ENCODE measurements around the gene ZC3H6. TPM values are rescaled to one million over a fixed set of nuclear protein-coding genes. Genes with fewer than 3 reads are reported as not detected.

The ZC3H6 gene
- total and polyA plus RNA-seq, 11 donors = 1.5 to 30.1 (median 16.6) TPM

DNA sequence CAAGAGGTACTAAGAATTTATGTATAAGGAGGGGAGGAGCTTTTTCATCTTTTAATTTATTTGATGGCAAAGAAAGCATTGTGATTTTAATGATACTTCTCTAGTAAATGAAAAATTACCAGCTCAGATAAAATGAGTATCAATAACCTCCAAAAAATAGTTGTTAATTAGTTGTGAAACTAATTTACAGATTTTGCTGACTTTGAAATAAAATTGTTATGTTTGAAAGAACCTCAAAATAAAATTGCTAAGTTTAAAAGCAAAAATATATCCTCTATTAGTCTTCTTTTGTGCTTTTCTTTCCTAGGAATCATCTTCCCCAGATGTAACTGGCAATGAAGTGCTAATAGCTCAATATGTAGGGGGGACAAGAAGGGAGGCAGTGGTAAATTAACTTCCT is 36.5 kb downstream of the ZC3H6 start:
- no peaks in the 10 kb centered on the region for H3K9me3 ChIP-seq
- H3K4me1 ChIP-seq = no peaks in the 10 kb centered on the region
- no peak overlapping the region for H3K27ac ChIP-seq
- H3K4me3 ChIP-seq = no peak overlapping the region
- H3K27me3 ChIP-seq = no peaks in the 10 kb centered on the region
- TF ChIP-seq, protein P1, sequence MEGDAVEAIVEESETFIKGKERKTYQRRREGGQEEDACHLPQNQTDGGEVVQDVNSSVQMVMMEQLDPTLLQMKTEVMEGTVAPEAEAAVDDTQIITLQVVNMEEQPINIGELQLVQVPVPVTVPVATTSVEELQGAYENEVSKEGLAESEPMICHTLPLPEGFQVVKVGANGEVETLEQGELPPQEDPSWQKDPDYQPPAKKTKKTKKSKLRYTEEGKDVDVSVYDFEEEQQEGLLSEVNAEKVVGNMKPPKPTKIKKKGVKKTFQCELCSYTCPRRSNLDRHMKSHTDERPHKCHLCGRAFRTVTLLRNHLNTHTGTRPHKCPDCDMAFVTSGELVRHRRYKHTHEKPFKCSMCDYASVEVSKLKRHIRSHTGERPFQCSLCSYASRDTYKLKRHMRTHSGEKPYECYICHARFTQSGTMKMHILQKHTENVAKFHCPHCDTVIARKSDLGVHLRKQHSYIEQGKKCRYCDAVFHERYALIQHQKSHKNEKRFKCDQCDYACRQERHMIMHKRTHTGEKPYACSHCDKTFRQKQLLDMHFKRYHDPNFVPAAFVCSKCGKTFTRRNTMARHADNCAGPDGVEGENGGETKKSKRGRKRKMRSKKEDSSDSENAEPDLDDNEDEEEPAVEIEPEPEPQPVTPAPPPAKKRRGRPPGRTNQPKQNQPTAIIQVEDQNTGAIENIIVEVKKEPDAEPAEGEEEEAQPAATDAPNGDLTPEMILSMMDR (IDR thresholded peaks at IDR 0.05) = no peak
- TF ChIP-seq POLR2A (IDR thresholded peaks at IDR 0.05) = no peak
- ATAC-seq (no peak), DNase-seq (no peak)
- H3K36me3 ChIP-seq = peaks cover 0 to 87% (median 31%) of the 10 kb centered on the region in 9 donors
- intact Hi-C loops (cut with DNase I) = no loop called here

DNA sequence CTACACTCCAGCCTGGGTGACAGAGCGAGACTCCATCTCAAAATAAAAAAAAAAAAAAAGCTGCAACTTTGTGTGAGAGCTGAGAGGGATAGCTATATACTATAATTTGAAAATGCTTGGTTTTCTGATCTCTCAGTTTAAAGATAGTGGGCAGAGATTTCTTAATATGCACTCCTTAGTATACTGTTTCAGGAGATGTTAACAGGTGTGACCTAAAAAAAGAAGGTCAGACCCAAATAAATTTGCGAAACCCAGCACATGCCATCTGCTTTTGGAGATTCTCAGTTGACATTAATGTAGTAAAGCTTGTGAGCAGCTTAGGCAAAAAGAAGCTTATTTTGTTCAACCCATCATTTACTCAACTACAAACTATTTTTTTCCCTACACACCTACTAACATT is 37.4 kb downstream of the ZC3H6 start:
- WGBS, 4 donors = 93 to 100% (median 100%) methylated on average over 2 of the region's 2 CpGs
- DNase-seq (no peak), ATAC-seq (no peak)
- no peak for TF ChIP-seq POLR2A (IDR thresholded peaks at IDR 0.05)
- TF ChIP-seq, protein P1 (IDR thresholded peaks at IDR 0.05) = no peak
- no peaks in the 10 kb centered on the region for H3K9me3 ChIP-seq
- no peaks in the 10 kb centered on the region for H3K4me1 ChIP-seq
- no peak overlapping the region for H3K4me3 ChIP-seq
- intact Hi-C loops (cut with DNase I) = no loop called here
- H3K27ac ChIP-seq = no peak overlapping the region
- H3K36me3 ChIP-seq = peaks cover 0 to 88% (median 31%) of the 10 kb centered on the region in 9 donors
- no peaks in the 10 kb centered on the region for H3K27me3 ChIP-seq

DNA sequence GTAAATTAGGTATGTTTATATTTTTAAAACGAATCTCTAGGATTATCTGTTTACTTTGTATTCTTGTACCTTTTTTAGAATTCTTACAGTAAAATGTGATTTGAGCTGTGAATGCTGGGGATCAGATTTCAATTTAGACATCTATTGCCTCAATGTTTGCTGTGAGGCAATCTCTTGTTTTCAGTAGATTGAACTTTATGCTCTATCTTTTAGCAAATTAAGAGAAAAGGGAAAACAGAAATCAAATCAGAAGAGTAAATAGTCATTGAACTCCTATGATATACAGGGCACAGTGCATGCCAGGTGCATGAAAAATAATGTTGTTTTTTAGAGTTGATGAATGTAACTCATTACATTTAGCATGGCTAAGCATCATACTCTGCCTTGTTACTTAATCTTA is 39.5 kb downstream of the ZC3H6 start:
- Histone ChIP-seq H3K27me3 (no peaks in the 10 kb centered on the region), H3K9me3 (no peaks in the 10 kb centered on the region), H3K27ac (no peak overlapping the region), H3K36me3 (peaks cover 0 to 90% (median 31%) of the 10 kb centered on the region in 9 donors), H3K4me1 (no peaks in the 10 kb centered on the region), H3K4me3 (no peak overlapping the region)
- no peak for ATAC-seq
- DNase-seq = no peak
- no peak for TF ChIP-seq POLR2A (IDR thresholded peaks at IDR 0.05)
- TF ChIP-seq, protein P1 (IDR thresholded peaks at IDR 0.05) = no peak
- intact Hi-C loops (cut with DNase I) = no loop called here
- WGBS, 4 donors = 83 to 89% (median 86%) methylated on average over 1 of the region's 1 CpG

DNA sequence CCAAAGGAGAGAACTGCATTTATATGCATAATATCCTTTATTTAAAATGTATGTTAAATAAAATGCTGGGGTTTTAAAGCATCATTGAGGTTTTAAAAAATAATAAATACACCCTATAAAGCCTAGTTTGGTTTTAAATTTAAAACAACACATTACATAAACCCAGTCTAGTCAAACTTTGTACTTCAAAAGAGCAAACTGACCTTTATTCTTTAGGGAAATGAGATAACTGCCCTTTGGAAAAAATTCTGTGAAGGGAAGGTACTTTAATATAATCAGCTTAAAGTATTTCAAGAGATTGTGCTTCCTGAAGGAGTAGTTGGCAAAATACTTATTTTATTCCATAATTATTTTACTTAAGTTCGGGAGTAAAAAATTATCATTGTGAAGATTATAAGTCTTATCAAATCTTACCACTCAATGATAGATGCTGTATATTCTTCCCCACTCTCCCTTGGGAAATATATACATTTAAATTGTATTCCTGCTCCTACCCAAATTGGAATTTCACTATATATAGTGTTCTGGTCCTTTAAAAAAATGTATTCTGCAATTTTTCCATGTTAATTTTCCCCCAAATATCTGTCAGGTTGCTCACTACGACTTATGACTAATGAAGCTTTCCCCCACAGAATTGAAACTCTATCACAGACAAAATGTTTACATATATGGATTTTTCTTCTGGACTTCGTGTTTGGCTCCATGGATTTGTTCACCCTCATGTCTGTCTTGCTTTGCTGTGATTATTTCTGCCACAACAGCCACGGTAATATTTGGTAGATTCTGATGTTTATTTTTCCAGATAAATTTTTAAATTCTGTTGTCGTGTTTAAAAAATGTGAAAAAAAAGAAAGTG is 42.1 kb downstream of the ZC3H6 start:
- ATAC-seq = no peak
- TF ChIP-seq, protein P1 (IDR thresholded peaks at IDR 0.05) = no peak
- TF ChIP-seq POLR2A (IDR thresholded peaks at IDR 0.05) = no peak
- no peak for DNase-seq
- peaks cover 0 to 72% (median 8%) of the 10 kb centered on the region in 9 donors for H3K36me3 ChIP-seq
- 67 to 78% (median 74%) methylated on average over 5 of the region's 5 CpGs for WGBS, 4 donors
- H3K9me3 ChIP-seq = no peaks in the 10 kb centered on the region
- H3K4me1 ChIP-seq = no peaks in the 10 kb centered on the region
- no peaks in the 10 kb centered on the region for H3K27me3 ChIP-seq
- intact Hi-C loops (cut with DNase I) = no loop called here
- no peak overlapping the region for H3K4me3 ChIP-seq
- no peak overlapping the region for H3K27ac ChIP-seq
